Neuronal stem cell (in vitro differentiated cells): ENCODE results near the gene TESMIN.
A peak's percentile ranks its signal among the peaks of the same experiment; 100 is the strongest.

Source experiments
- DNase-seq: peaks from one replicate; pipeline ENCODE4 v3.0.0-alpha.2; 2013; ENCODE audit warnings: low spot score
- H2AFZ ChIP-seq: one replicate; pipeline ENCODE4 v1.6.1; 2013; ENCODE audit warnings: mild to moderate bottlenecking, low read length, inconsistent platforms
- H2AK5ac ChIP-seq: 2 replicates; pipeline ENCODE4 v1.6.1; 2013; ENCODE audit warnings: low read depth, mild to moderate bottlenecking, inconsistent platforms, low read length, moderate library complexity, mixed read lengths
- H2BK120ac ChIP-seq: 2 replicates; pipeline ENCODE4 v1.6.1; 2013; ENCODE audit warnings: low read depth, mild to moderate bottlenecking, inconsistent platforms, low read length, moderate library complexity, mixed read lengths
- H2BK12ac ChIP-seq: one replicate; pipeline ENCODE4 v1.6.1; 2013; ENCODE audit warnings: low read length, inconsistent platforms
- H2BK15ac ChIP-seq: 2 replicates; pipeline ENCODE4 v1.6.1; 2013; ENCODE audit warnings: mild to moderate bottlenecking, low read length, inconsistent platforms, mixed read lengths
- H2BK5ac ChIP-seq: one replicate; pipeline ENCODE4 v1.6.1; 2013; ENCODE audit warnings: inconsistent platforms, mild to moderate bottlenecking, low read length, moderate library complexity
- H3K14ac ChIP-seq: one replicate; pipeline ENCODE4 v1.6.1; 2013; ENCODE audit warnings: low read length, inconsistent platforms
- H3K18ac ChIP-seq: 2 replicates; pipeline ENCODE4 v1.6.1; 2013; ENCODE audit warnings: low read length, inconsistent platforms
- H3K23ac ChIP-seq: 2 replicates; pipeline ENCODE4 v1.6.1; 2013; ENCODE audit warnings: low read depth, mild to moderate bottlenecking, mixed read lengths, low read length, inconsistent platforms; ENCODE audit not compliant: poor library complexity
- H3K27ac ChIP-seq: replicated peaks from 3 replicates; pipeline ENCODE4 v1.5.1; 2013; ENCODE audit warnings: low read length, inconsistent platforms
- H3K27me3 ChIP-seq, 3 experiments: 2 replicates each; pipeline ENCODE4 v1.6.1; 2013; ENCODE audit warnings: low read length in 3 of 3, mild to moderate bottlenecking in 2 of 3, inconsistent platforms in 1 of 3, low read depth in 1 of 3, mixed read lengths in 1 of 3, moderate library complexity in 1 of 3; ENCODE audit not compliant: control insufficient read depth in 3 of 3, insufficient read depth in 3 of 3
- H3K36me3 ChIP-seq, 2 donors: replicated peaks in 1 of 2; 2 replicates each; pipeline ENCODE4 v1.6.1; 2013; ENCODE audit warnings: low read length in 2 of 2; ENCODE audit not compliant: control insufficient read depth in 2 of 2, insufficient read depth in 2 of 2
- H3K4ac ChIP-seq: 2 replicates; pipeline ENCODE4 v1.6.1; 2013; ENCODE audit warnings: inconsistent platforms, mild to moderate bottlenecking, low read length, moderate library complexity
- H3K4me1 ChIP-seq, 2 donors: 1 replicate in 1 of 2; 2 replicates in 1 of 2; pipeline ENCODE4 v1.6.1; 2013; ENCODE audit warnings: low read length in 2 of 2, low read depth in 1 of 2; ENCODE audit not compliant: control insufficient read depth in 2 of 2, insufficient read depth in 1 of 2
- H3K4me2 ChIP-seq: one replicate; pipeline ENCODE4 v1.6.1; 2013; ENCODE audit warnings: mild to moderate bottlenecking, low read length, inconsistent platforms; ENCODE audit not compliant: insufficient read depth, poor library complexity, severe bottlenecking
- H3K4me3 ChIP-seq, 2 donors: 2 replicates each; pipeline ENCODE4 v1.5.1; 2013; ENCODE audit warnings: low read length in 2 of 2, mild to moderate bottlenecking in 2 of 2, inconsistent platforms in 1 of 2, moderate library complexity in 1 of 2
- H3K79me1 ChIP-seq: one replicate; pipeline ENCODE4 v1.6.1; 2013; ENCODE audit warnings: low read depth, mild to moderate bottlenecking, inconsistent platforms, low read length, moderate library complexity
- H3K9ac ChIP-seq: one replicate; pipeline ENCODE4 v1.6.1; 2013; ENCODE audit warnings: mild to moderate bottlenecking, low read depth, low read length, inconsistent platforms; ENCODE audit not compliant: poor library complexity
- H3K9me3 ChIP-seq, 2 donors: replicated peaks in 1 of 2; 2 replicates each; pipeline versions ENCODE3 to v1.6.1; 2013; ENCODE audit warnings: low read length in 2 of 2, mild to moderate bottlenecking in 2 of 2, inconsistent platforms in 1 of 2, low read depth in 1 of 2, mixed read lengths in 1 of 2, moderate library complexity in 1 of 2; ENCODE audit not compliant: control insufficient read depth in 2 of 2, insufficient read depth in 1 of 2
- H4K8ac ChIP-seq: one replicate; pipeline ENCODE4 v1.6.1; 2013; ENCODE audit warnings: low read depth, mild to moderate bottlenecking, inconsistent platforms, low read length, moderate library complexity
- H4K91ac ChIP-seq: one replicate; pipeline ENCODE4 v1.6.1; 2013; ENCODE audit warnings: low read length, low read depth, mild to moderate bottlenecking, inconsistent platforms; ENCODE audit not compliant: poor library complexity
- WGBS, 2 donors: extraction: QIAGEN DNeasy Blood & Tissue Kit; methylation state at CpG; one replicate each; pipeline ENCODE4 v1.1.7; 2013; ENCODE audit warnings: missing lambda C conversion rate in 2 of 2, mixed read lengths in 1 of 2; ENCODE audit not compliant: insufficient read length in 2 of 2, insufficient replicate concordance in 1 of 2; ENCODE audit errors: extremely low coverage in 2 of 2; 5-methylcytosine and 5-hydroxymethylcytosine counted together

TESMIN gene

DNA sequence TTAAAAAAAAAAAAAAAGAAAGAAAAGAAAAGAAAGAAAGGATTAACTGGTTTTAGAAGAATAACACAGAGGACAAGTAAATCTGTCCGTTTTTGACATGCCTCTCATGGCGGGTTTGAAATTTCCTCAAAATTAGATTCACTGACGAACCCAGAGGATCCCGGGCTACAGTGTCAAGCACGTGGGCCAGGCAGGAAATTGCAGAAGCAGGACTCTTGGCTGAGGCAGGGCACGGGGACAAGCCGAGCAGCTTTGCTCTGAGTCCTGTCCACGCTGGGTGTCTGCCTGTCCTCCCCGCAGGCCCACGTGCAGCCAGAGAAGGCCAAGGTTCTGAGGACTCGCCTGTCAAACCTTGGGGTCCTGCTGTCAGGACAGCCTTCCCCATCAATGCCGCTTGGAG lies 42.3 kb downstream of the TESMIN start:
- no peak overlapping the region for H3K27ac ChIP-seq
- WGBS, 2 donors, result no CpG with 5 or more reads among the region's 12 CpGs
- H2BK15ac ChIP-seq, result no peak overlapping the region
- no peak overlapping the region for H4K8ac ChIP-seq
- peaks cover 12 to 22% of the 10 kb centered on the region in 2 donors for H3K4me1 ChIP-seq
- H3K4me3 ChIP-seq, result no peak overlapping the region
- H2BK120ac ChIP-seq, result no peak overlapping the region
- H4K91ac ChIP-seq, result peak overlapping the region; percentile 54
- H3K4me2 ChIP-seq, result no peak overlapping the region
- H2BK5ac ChIP-seq, result no peak overlapping the region
- no peak overlapping the region for H3K9ac ChIP-seq
- H2BK12ac ChIP-seq, result no peak overlapping the region
- peaks cover 0 to 3% of the 10 kb centered on the region in 2 donors for H3K9me3 ChIP-seq
- H2AFZ ChIP-seq, result no peak overlapping the region
- H3K79me1 ChIP-seq, result no peaks in the 10 kb centered on the region
- H3K14ac ChIP-seq, result peak overlapping the region; percentile 72
- no peak overlapping the region for H3K23ac ChIP-seq
- peaks cover 0 to 50% (median 11%) of the 10 kb centered on the region in 3 experiments for H3K27me3 ChIP-seq
- no peak for DNase-seq
- H3K4ac ChIP-seq, result no peak overlapping the region
- H3K18ac ChIP-seq, result no peak overlapping the region
- no peak overlapping the region for H2AK5ac ChIP-seq
- H3K36me3 ChIP-seq, result no peaks in the 10 kb centered on the region

DNA sequence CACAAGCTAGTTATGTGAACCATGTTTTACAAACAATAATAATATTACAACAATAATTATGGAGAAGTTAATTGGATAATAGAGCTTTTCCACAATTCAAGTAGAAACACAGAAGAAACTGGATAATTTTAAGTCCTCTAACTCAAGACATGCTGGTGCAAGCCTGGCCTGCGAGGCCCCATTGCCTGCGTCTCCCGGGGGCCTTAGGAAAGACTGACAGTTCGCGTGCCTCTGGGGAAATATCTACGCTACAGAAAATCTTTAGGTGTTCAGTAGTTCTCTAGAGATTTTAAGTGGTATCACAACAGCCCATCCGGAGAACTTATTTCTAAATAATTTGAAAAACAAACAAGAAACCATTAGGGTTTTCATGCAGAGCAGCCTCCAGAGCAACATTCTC lies 43.8 kb downstream of the TESMIN start:
- Histone ChIP-seq H3K4me3 (no peak overlapping the region), H3K27me3 (peaks cover 0 to 48% (median 11%) of the 10 kb centered on the region in 3 experiments), H3K79me1 (no peaks in the 10 kb centered on the region), H3K14ac (no peak overlapping the region), H3K23ac (no peak overlapping the region), H3K18ac (no peak overlapping the region), H3K4me2 (no peak overlapping the region), H2BK15ac (no peak overlapping the region), H3K4ac (no peak overlapping the region), H3K9ac (no peak overlapping the region), H3K36me3 (no peaks in the 10 kb centered on the region), H4K8ac (no peak overlapping the region), H2AFZ (peak overlapping the region; percentile 69), H2BK12ac (no peak overlapping the region), H3K9me3 (peaks cover 0 to 3% of the 10 kb centered on the region in 2 donors), H2AK5ac (no peak overlapping the region), H2BK5ac (no peak overlapping the region), H2BK120ac (no peak overlapping the region), H4K91ac (no peak overlapping the region), H3K4me1 (peaks cover 10 to 22% of the 10 kb centered on the region in 2 donors), H3K27ac (no peak overlapping the region)
- no CpG with 5 or more reads among the region's 7 CpGs for WGBS, 2 donors
- no peak for DNase-seq

DNA sequence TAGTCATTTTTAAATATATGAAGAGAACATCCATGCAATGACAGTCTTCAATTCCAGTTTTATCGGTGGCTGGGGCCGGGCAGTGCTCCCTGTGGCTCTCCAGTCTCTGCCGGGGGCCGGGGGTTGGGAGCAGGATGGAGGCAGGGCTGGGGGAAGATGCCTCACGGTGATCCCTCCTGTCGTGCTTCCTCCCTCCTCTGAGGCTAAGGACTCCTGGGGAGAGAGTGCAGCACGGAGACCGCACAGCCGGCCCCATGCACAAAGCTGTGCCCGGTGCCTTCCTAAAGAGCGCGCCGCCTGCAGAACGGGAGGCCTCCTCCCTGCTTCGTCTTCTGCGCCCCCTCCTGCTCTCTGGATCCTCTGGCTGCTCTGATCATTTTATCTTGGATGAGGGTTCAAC lies 46.4 kb downstream of the TESMIN start:
- Histone ChIP-seq H2AFZ (peak overlapping the region; percentile 82), H3K27me3 (peaks cover 0 to 31% (median 8%) of the 10 kb centered on the region in 3 experiments)

DNA sequence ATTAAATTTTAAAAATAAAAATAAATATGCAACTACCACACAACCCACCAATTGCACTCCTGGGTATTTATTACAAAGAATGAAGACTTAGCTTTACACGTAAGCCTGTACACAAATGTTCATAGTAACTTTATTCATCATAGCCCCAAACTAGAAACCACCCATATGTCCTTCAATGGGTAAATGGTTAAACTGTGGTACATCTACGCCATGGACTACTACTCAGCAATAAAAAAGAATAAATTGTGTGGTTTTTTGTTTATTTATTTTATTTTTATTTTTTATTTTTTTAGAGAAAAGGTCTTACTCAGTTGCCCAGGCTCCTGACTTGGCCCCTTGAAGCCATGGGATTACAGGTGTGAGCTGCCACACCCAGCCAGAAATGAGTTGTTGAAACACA lies 52.3 kb downstream of the TESMIN start:
- Histone ChIP-seq H3K27me3 (peaks cover 0 to 7% (median 0%) of the 10 kb centered on the region in 3 experiments), H3K4me3 (no peak overlapping the region), H2AFZ (no peak overlapping the region), H2BK15ac (no peak overlapping the region), H4K8ac (no peak overlapping the region), H3K27ac (no peak overlapping the region), H3K79me1 (no peaks in the 10 kb centered on the region), H3K9me3 (no peaks in the 10 kb centered on the region), H3K36me3 (no peaks in the 10 kb centered on the region), H3K4ac (no peak overlapping the region), H3K4me2 (no peak overlapping the region), H2AK5ac (no peak overlapping the region), H3K18ac (no peak overlapping the region), H3K9ac (no peak overlapping the region), H2BK120ac (no peak overlapping the region), H3K23ac (no peak overlapping the region), H2BK5ac (no peak overlapping the region), H3K14ac (no peak overlapping the region), H2BK12ac (no peak overlapping the region), H3K4me1 (no peaks in the 10 kb centered on the region), H4K91ac (no peak overlapping the region)
- no CpG with 5 or more reads among the region's 2 CpGs for WGBS, 2 donors
- DNase-seq, result no peak

More for the DNA sequence above, 46.4 kb downstream of the TESMIN start:
- Histone ChIP-seq H2AK5ac (no peak overlapping the region), H3K14ac (no peak overlapping the region), H3K79me1 (no peaks in the 10 kb centered on the region), H3K4ac (no peak overlapping the region), H3K9ac (no peak overlapping the region), H3K23ac (peak overlapping the region; percentile 95), H3K4me2 (no peak overlapping the region), H2BK12ac (no peak overlapping the region), H4K8ac (peak overlapping the region; percentile 48), H2BK120ac (no peak overlapping the region), H3K18ac (peak overlapping the region; percentile 70), H3K4me3 (peak overlapping the region in 1 of 2 donors; percentile 37), H3K4me1 (peaks cover 2 to 15% of the 10 kb centered on the region in 2 donors), H3K36me3 (no peaks in the 10 kb centered on the region), H3K9me3 (no peaks in the 10 kb centered on the region), H2BK5ac (no peak overlapping the region), H4K91ac (no peak overlapping the region), H2BK15ac (no peak overlapping the region), H3K27ac (no peak overlapping the region)
- DNase-seq, result no peak
- WGBS, 2 donors, result no CpG with 5 or more reads among the region's 16 CpGs
